HG03139 (cell line): ENCODE measurements around the gene PPP6R2.

Source experiments
- ATAC-seq: cut with Tn5 transposase; IDR thresholded peaks from one replicate; pipeline ENCODE4 v1.9.1; 2021; ENCODE audit not compliant: unreplicated experiment

The PPP6R2 gene

GRCh38 chr22:50483556-50483955, 140.4 kb downstream of the PPP6R2 start:
- no peak for ATAC-seq

- no peak for ATAC-seq
Observed at GRCh38 chr22:50483977-50484853, 141.1 kb downstream of the PPP6R2 start.

- ATAC-seq, result no peak
Observed at GRCh38 chr22:50485221-50486131, 142.3 kb downstream of the PPP6R2 start.

- no peak for ATAC-seq
Observed at GRCh38 chr22:50486561-50487289, 143.6 kb downstream of the PPP6R2 start, which contains the start of gene MIOX. Gene MIOX (plus strand): TSS chr22:50486859. CDS start chr22:50486898, 39 bp downstream.

GRCh38 chr22:50487290-50488005, 144.3 kb downstream of the PPP6R2 start:
- ATAC-seq, result no peak

GRCh38 chr22:50488006-50488677, 145.0 kb downstream of the PPP6R2 start:
- ATAC-seq, result no peak

GRCh38 chr22:50488886-50489285, 145.8 kb downstream of the PPP6R2 start:
- ATAC-seq, result no peak

- ATAC-seq, result no peak
Observed at GRCh38 chr22:50489363-50490243, 146.5 kb downstream of the PPP6R2 start.

GRCh38 chr22:50490531-50491308, 147.6 kb downstream of the PPP6R2 start:
- ATAC-seq, result no peak
